ENCODE results near the gene ZFR2.

DNA sequence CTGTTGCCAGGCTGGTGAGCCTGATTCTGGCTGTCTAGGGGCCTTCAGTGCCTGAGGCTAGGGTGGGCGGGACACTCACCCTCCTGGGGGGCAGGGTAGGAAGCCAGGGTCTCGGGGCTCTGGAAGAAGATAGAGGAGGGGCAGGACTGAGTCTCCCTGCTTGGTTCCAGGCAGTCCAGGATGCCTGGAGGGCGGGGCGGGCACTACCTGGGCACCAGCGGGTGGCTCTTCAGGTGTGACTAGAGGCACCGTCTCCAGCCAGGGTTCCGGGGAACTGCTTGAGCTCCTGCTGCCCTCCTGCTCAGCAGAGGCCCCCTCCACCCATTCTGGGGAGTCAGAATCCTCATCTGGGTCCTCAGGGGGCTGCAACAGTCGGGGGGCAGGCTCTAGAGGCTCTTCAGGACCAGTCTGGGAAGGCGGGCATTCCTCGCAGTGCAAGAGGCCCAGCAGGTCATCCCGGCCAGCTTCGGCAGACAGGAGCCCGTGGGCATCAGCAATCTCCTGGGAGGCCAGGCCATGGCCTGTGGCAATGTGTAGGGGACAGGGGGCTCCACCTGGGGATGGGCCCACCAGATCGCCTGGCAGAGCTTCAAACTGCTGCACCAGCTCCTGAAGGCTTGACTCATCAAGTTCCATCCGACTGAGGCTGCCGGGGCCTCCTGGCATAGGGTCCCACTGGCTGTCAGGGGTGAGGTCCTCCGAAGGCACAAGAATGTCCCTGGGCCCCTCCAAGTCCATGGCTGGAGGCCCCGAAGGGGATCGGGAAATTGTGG lies 109.2 kb downstream of the ZFR2 start:
- TF ChIP-seq CTCF (IDR thresholded peaks at IDR 0.05; ENCODE audit: low read depth, low read length, poor library complexity, severe bottlenecking) (no peak), EZH2phosphoT487 (IDR thresholded peaks at IDR 0.05; ENCODE audit: borderline replicate concordance, low read length) (no peak)
